ENCODE results near the gene ARPP21. TPM values are rescaled to one million over a fixed set of nuclear protein-coding genes. Genes with fewer than 3 reads are reported as not detected.

Gene ARPP21
- total and polyA plus RNA-seq, 2 experiments from 2014 or later, result not detected

GRCh38 chr3:35597490-35597889 lies 41.8 kb upstream of the ARPP21 start:
- Histone ChIP-seq H3K4me1 (ENCODE audit: insufficient read depth) (no peaks in the 10 kb centered on the region), H3K4me2 (ENCODE audit: unreplicated experiment) (no peak overlapping the region), H4K20me1 (ENCODE audit: insufficient read depth) (no peaks in the 10 kb centered on the region), H3K27ac (no peak overlapping the region), H3K9me3 (ENCODE audit: low read depth) (no peaks in the 10 kb centered on the region), H2AFZ (no peak overlapping the region), H3K9me2 (ENCODE audit: insufficient read depth) (no peaks in the 10 kb centered on the region), H3K27me3 (replicated peaks; ENCODE audit: insufficient read depth) (no peaks in the 10 kb centered on the region), H3K79me2 (ENCODE audit: insufficient read depth) (no peaks in the 10 kb centered on the region), H3K9ac (no peak overlapping the region), H3K36me3 (ENCODE audit: low read depth) (no peaks in the 10 kb centered on the region), H3K4me3 (no peak overlapping the region), H3F3A (ENCODE audit: insufficient read depth) (no peaks in the 10 kb centered on the region)
- WGBS, 2 experiments (ENCODE audit: low coverage in 1 of 2, low lambda C conversion rate in 2 of 2, missing lambda C conversion rate in 2 of 2), result 32 to 35% methylated on average over 3 of the region's 3 CpGs
- DNase-seq, result no peak
- in situ Hi-C loops (cut with MboI), result no loop called here
- TF ChIP-seq EZH2phosphoT487 (IDR thresholded peaks at IDR 0.05; ENCODE audit: insufficient read depth, low read depth) (no peak), EZH2 (IDR thresholded peaks at IDR 0.05; ENCODE audit: insufficient read depth, poor library complexity, severe bottlenecking) (no peak)

- H2AFZ ChIP-seq, result no peak overlapping the region
- in situ Hi-C loops (cut with MboI), result no loop called here
- no peak for TF ChIP-seq EZH2 (IDR thresholded peaks at IDR 0.05; ENCODE audit: insufficient read depth, poor library complexity, severe bottlenecking)
- no peaks in the 10 kb centered on the region for H3K79me2 ChIP-seq (ENCODE audit: insufficient read depth)
- no peaks in the 10 kb centered on the region for H3K9me3 ChIP-seq (ENCODE audit: low read depth)
- no peaks in the 10 kb centered on the region for H3K36me3 ChIP-seq (ENCODE audit: low read depth)
- H3K4me3 ChIP-seq, result no peak overlapping the region
- H3K9ac ChIP-seq, result no peak overlapping the region
- no peaks in the 10 kb centered on the region for H3K9me2 ChIP-seq (ENCODE audit: insufficient read depth)
- no peak for DNase-seq
- no peaks in the 10 kb centered on the region for H3K27me3 ChIP-seq (replicated peaks; ENCODE audit: insufficient read depth)
- WGBS, 2 experiments (ENCODE audit: low coverage in 1 of 2, low lambda C conversion rate in 2 of 2, missing lambda C conversion rate in 2 of 2), result 4 to 5% methylated on average over 1 of the region's 1 CpG
- H3K27ac ChIP-seq, result no peak overlapping the region
- no peaks in the 10 kb centered on the region for H4K20me1 ChIP-seq (ENCODE audit: insufficient read depth)
- no peaks in the 10 kb centered on the region for H3F3A ChIP-seq (ENCODE audit: insufficient read depth)
- H3K4me1 ChIP-seq (ENCODE audit: insufficient read depth), result no peaks in the 10 kb centered on the region
- no peak overlapping the region for H3K4me2 ChIP-seq (ENCODE audit: unreplicated experiment)
Observed at GRCh38 chr3:35598804-35599203, 40.5 kb upstream of the ARPP21 start.

- no peak overlapping the region for H2AFZ ChIP-seq
- no peaks in the 10 kb centered on the region for H3K27me3 ChIP-seq (replicated peaks; ENCODE audit: insufficient read depth)
- no peak for DNase-seq
- H3K4me1 ChIP-seq (ENCODE audit: insufficient read depth), result no peaks in the 10 kb centered on the region
- H4K20me1 ChIP-seq (ENCODE audit: insufficient read depth), result no peaks in the 10 kb centered on the region
- no peak overlapping the region for H3K9ac ChIP-seq
- no peak overlapping the region for H3K4me2 ChIP-seq (ENCODE audit: unreplicated experiment)
- in situ Hi-C loops (cut with MboI), result no loop called here
- no peak overlapping the region for H3K4me3 ChIP-seq
- no peak overlapping the region for H3K27ac ChIP-seq
- no peaks in the 10 kb centered on the region for H3K9me2 ChIP-seq (ENCODE audit: insufficient read depth)
- no peaks in the 10 kb centered on the region for H3K9me3 ChIP-seq (ENCODE audit: low read depth)
- TF ChIP-seq EZH2 (IDR thresholded peaks at IDR 0.05; ENCODE audit: insufficient read depth, poor library complexity, severe bottlenecking) (no peak), EZH2phosphoT487 (IDR thresholded peaks at IDR 0.05; ENCODE audit: insufficient read depth, low read depth) (no peak)
- H3K36me3 ChIP-seq (ENCODE audit: low read depth), result no peaks in the 10 kb centered on the region
- H3K79me2 ChIP-seq (ENCODE audit: insufficient read depth), result no peaks in the 10 kb centered on the region
- no peaks in the 10 kb centered on the region for H3F3A ChIP-seq (ENCODE audit: insufficient read depth)
Observed at GRCh38 chr3:35601959-35602358, 37.4 kb upstream of the ARPP21 start.

GRCh38 chr3:35602395-35602936 lies 36.9 kb upstream of the ARPP21 start:
- Histone ChIP-seq H3K27me3 (replicated peaks; ENCODE audit: insufficient read depth) (no peaks in the 10 kb centered on the region), H3K9me2 (ENCODE audit: insufficient read depth) (no peaks in the 10 kb centered on the region), H3K9me3 (ENCODE audit: low read depth) (no peaks in the 10 kb centered on the region), H3K36me3 (ENCODE audit: low read depth) (no peaks in the 10 kb centered on the region), H3K9ac (no peak overlapping the region), H3K4me1 (ENCODE audit: insufficient read depth) (no peaks in the 10 kb centered on the region), H3K27ac (no peak overlapping the region), H3F3A (ENCODE audit: insufficient read depth) (no peaks in the 10 kb centered on the region), H3K4me2 (ENCODE audit: unreplicated experiment) (no peak overlapping the region), H3K4me3 (no peak overlapping the region), H3K79me2 (ENCODE audit: insufficient read depth) (no peaks in the 10 kb centered on the region), H2AFZ (no peak overlapping the region), H4K20me1 (ENCODE audit: insufficient read depth) (no peaks in the 10 kb centered on the region)
- 2 to 7% methylated on average over 7 of the region's 7 CpGs for WGBS, 2 experiments (ENCODE audit: low coverage in 1 of 2, low lambda C conversion rate in 2 of 2, missing lambda C conversion rate in 2 of 2)
- DNase-seq, result no peak
- TF ChIP-seq EZH2phosphoT487 (IDR thresholded peaks at IDR 0.05; ENCODE audit: insufficient read depth, low read depth) (no peak), EZH2 (IDR thresholded peaks at IDR 0.05; ENCODE audit: insufficient read depth, poor library complexity, severe bottlenecking) (no peak)
- in situ Hi-C loops (cut with MboI), result no loop called here

- no peaks in the 10 kb centered on the region for H3K4me1 ChIP-seq (ENCODE audit: insufficient read depth)
- no peak overlapping the region for H3K4me3 ChIP-seq
- no peaks in the 10 kb centered on the region for H3K36me3 ChIP-seq (ENCODE audit: low read depth)
- H3K9me2 ChIP-seq (ENCODE audit: insufficient read depth), result no peaks in the 10 kb centered on the region
- H3K9me3 ChIP-seq (ENCODE audit: low read depth), result no peaks in the 10 kb centered on the region
- no peak overlapping the region for H3K9ac ChIP-seq
- WGBS, 2 experiments (ENCODE audit: low coverage in 1 of 2, low lambda C conversion rate in 2 of 2, missing lambda C conversion rate in 2 of 2), result 5 to 15% methylated on average over 3 of the region's 3 CpGs
- DNase-seq, result no peak
- no peaks in the 10 kb centered on the region for H3K27me3 ChIP-seq (replicated peaks; ENCODE audit: insufficient read depth)
- in situ Hi-C loops (cut with MboI), result no loop called here
- no peak overlapping the region for H3K4me2 ChIP-seq (ENCODE audit: unreplicated experiment)
- no peaks in the 10 kb centered on the region for H4K20me1 ChIP-seq (ENCODE audit: insufficient read depth)
- TF ChIP-seq EZH2 (IDR thresholded peaks at IDR 0.05; ENCODE audit: insufficient read depth, poor library complexity, severe bottlenecking) (no peak), EZH2phosphoT487 (IDR thresholded peaks at IDR 0.05; ENCODE audit: insufficient read depth, low read depth) (no peak)
- no peaks in the 10 kb centered on the region for H3F3A ChIP-seq (ENCODE audit: insufficient read depth)
- no peaks in the 10 kb centered on the region for H3K79me2 ChIP-seq (ENCODE audit: insufficient read depth)
- no peak overlapping the region for H3K27ac ChIP-seq
- no peak overlapping the region for H2AFZ ChIP-seq
Observed at GRCh38 chr3:35616346-35616745, 23.0 kb upstream of the ARPP21 start.
